ENCODE measurements around the gene CD274. TPM values are rescaled to one million over a fixed set of nuclear protein-coding genes. Genes with fewer than 3 reads are reported as not detected.
A peak's percentile ranks its signal among the peaks of the same experiment; 100 is the strongest.

Gene CD274
- total RNA-seq, 1 experiment from 2014 or later, result 2.5 TPM

DNA sequence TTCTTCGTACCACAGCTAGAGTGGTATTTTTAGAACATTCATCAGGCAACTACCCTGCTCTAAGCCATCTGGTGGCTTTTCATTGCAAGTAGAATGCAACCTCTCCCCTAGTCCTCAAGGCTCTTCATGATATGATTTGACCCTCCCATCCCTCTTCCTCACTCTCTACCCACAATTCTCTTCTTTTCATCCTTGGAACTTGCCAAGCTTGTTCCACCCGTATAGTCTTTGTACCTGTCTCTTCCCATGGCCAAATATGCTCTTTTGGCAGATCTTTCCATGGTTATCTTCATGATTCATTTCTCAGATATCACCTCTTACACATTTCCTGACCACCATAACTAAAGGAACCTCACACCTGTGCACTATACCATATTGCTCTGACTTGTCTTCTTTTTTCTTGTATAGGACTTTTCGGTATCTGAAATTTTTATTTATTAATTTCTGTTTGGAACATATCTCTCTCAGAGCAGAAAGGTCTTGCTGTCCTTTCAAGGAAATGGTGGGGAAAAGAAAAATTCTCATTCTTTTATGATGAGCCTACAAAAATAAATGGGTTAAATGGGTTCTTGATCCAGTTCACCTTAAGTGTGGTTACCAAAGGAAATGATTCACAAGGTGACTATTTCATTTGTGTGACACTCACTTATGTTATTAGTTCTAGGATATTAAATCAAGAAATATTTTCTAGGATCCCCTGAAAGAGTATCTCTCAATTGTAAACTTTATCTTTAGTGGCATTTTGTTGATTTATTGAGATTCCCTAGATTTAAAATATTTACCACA, 3.7 kb upstream of the CD274 start (continued):
- TF ChIP-seq, protein P1, sequence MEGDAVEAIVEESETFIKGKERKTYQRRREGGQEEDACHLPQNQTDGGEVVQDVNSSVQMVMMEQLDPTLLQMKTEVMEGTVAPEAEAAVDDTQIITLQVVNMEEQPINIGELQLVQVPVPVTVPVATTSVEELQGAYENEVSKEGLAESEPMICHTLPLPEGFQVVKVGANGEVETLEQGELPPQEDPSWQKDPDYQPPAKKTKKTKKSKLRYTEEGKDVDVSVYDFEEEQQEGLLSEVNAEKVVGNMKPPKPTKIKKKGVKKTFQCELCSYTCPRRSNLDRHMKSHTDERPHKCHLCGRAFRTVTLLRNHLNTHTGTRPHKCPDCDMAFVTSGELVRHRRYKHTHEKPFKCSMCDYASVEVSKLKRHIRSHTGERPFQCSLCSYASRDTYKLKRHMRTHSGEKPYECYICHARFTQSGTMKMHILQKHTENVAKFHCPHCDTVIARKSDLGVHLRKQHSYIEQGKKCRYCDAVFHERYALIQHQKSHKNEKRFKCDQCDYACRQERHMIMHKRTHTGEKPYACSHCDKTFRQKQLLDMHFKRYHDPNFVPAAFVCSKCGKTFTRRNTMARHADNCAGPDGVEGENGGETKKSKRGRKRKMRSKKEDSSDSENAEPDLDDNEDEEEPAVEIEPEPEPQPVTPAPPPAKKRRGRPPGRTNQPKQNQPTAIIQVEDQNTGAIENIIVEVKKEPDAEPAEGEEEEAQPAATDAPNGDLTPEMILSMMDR (IDR thresholded peaks at IDR 0.05 in 2 of 3, conservative IDR thresholded peaks at IDR 0.05 in 1 of 3; ENCODE audit: borderline replicate concordance in 1 of 3, insufficient read depth in 1 of 3, low read depth in 2 of 3, low read length in 2 of 3), result no peak
- TF ChIP-seq YY1 (IDR thresholded peaks at IDR 0.05; ENCODE audit: extremely low read depth, insufficient replicate concordance, low read depth, low read length) (no peak), EZH2phosphoT487 (IDR thresholded peaks at IDR 0.05; ENCODE audit: borderline replicate concordance) (no peak), RAD21 (IDR thresholded peaks at IDR 0.05; ENCODE audit: low read depth) (no peak), EZH2 (IDR thresholded peaks at IDR 0.05) (no peak), POLR2AphosphoS5 (IDR thresholded peaks at IDR 0.05; ENCODE audit: low read depth, low read length) (no peak), POLR2A (IDR thresholded peaks at IDR 0.05; ENCODE audit: borderline replicate concordance, extremely low read depth, insufficient read depth, insufficient read length) (no peak), EGR1 (IDR thresholded peaks at IDR 0.05; ENCODE audit: low read depth) (no peak), ELF1 (IDR thresholded peaks at IDR 0.05; ENCODE audit: borderline replicate concordance, low read depth) (no peak), JUND (IDR thresholded peaks at IDR 0.05) (peak; percentile 46; the same call in 1 of the 2 replicates), ZNF274 (IDR thresholded peaks at IDR 0.05; ENCODE audit: low read depth, low read length) (no peak), SRF (IDR thresholded peaks at IDR 0.05; ENCODE audit: low read depth) (peak; percentile 71), CBX3 (IDR thresholded peaks at IDR 0.05; ENCODE audit: low read depth) (peak; percentile 52; the same call in 1 of the 2 replicates), SIN3A (IDR thresholded peaks at IDR 0.05; ENCODE audit: low read depth) (peak; percentile 39; the same call in 1 of the 2 replicates), SP1 (IDR thresholded peaks at IDR 0.05; ENCODE audit: low read depth) (peak; percentile 51), ZFX (IDR thresholded peaks at IDR 0.05) (no peak)
- TF ChIP-seq, protein P2, sequence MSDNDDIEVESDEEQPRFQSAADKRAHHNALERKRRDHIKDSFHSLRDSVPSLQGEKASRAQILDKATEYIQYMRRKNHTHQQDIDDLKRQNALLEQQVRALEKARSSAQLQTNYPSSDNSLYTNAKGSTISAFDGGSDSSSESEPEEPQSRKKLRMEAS (IDR thresholded peaks at IDR 0.05), result no peak
